ENCODE results near the gene CFAP119.
"Not testable (repeated sequence)": the region's sequence is repeated elsewhere in the genome, so short reads cannot be mapped to it uniquely, and the experiment has no call there.

The CFAP119 gene

DNA sequence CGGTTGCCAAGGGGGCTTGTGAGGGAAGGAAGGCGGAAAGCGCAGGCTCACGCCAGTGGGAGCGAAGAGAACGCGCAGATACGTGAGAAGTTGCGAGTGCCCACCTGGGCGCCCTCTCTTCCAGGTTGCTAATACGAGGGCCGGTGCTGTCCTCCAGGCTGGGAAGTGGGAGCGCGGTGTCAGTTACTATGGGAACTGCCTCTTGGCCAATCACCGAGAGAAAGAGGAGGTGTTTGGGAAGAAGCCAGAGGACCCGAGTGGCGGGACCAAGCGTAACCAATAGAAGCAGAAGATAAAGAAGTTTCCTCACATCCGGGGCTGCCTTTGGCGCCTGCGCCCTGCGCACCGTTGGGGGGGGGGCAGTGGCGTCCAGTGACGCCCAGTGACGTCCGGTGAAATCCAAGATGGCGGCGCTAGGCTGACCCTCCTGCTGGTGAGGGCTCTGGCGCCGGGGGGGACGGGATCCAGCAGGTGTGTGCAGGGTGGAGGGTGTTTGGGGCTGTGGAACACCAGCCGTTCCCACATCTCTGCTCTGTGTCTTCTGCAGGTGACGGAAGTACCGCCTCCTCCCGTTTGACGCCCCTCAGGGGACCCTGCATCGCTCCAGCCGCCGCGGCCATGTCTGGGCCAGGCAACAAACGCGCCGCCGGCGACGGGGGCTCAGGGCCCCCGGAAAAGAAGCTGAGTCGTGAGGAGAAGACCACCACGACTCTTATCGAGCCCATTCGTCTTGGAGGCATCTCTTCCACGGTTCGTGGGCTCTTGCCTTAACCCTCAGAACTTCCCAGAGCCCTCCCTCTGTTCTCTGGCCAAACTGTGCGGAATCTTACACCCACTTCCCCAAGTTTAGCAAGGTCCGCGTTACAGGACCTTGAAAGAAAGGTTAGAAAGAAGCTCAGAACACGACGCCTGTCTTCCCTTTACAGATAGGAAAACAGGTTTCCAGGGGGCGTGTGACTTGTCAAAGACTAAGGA lies at the start of gene CFAP119, which contains the start of gene RNF40:
TSS of gene CFAP119 (minus strand) at position 135 of the 975 bp plus-strand sequence. CDS start 314 bp downstream, outside the sequence.
TSS of gene RNF40 (plus strand) at position 395 of the 975 bp plus-strand sequence. CDS start at position 619, 224 bp downstream.
- peak; percentile 100 for DNase-seq (ENCODE audit: low spot score)

GRCh38 chr16:30809675-30810074 lies 47.8 kb upstream of the CFAP119 start:
- DNase-seq (ENCODE audit: low spot score) = not testable (repeated sequence)

GRCh38 chr16:30808890-30809426 lies 47.1 kb upstream of the CFAP119 start:
- DNase-seq (ENCODE audit: low spot score) = not testable (repeated sequence)

DNA sequence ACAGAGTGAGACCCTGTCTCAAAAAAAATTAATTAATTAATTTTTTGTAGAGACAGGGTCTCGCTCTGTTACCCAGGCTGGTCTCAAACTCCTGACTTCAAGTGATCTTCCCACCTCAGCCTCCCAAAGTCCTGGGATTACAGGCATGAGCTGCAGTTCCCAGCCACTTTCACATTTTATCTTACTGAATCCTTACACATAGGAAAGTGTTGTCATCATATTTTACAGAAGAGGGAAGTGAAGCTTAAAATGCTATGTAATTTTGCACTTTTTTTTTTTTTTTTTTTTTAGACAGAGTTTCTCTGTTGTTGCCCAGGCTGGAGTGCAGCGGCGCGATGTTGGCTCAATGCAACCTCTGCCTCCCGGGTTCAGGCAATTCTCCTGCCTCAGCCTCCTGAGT lies 46.3 kb upstream of the CFAP119 start:
- DNase-seq (ENCODE audit: low spot score) = no peak

DNA sequence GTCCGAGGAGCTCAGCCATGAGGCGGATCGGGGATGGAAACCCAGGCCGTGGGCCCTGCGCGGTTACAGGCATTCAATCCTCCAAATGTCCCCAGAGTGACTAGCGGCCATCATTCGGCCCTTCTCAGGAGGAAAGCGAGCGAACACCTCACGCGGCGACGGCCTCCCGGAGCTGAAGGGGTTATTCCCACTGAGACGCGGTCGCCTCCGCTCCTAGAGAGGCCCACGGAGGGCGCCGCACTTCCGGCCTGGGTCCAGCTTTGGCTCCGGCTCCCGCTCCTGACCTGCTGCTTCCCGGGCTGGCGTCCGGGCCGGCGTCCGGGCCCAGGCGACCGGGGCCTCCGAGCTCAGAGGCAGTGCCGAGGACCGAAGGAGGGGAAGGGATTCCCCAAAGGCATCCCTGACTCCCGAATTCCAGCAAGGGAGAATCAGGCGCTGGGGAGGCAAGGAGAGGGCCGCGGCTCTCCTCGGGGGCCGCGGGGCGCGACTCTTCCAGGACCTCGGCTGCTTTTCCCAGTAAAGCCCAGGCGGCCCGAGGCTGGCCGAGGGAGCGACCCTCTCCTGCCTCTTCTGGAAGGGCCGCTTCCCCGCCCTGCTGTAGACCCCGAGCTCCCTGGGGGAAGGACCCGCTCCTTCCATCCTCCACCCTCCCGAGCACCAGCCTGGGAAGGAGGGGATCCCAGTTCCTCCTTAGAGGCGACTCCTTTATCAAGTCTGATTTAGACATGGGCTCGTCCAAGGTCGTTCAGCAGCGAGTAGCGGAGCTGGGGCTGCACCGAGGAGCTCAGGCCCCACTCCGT lies 43.7 kb upstream of the CFAP119 start:
- peak; percentile 91 for DNase-seq (ENCODE audit: low spot score)

DNA sequence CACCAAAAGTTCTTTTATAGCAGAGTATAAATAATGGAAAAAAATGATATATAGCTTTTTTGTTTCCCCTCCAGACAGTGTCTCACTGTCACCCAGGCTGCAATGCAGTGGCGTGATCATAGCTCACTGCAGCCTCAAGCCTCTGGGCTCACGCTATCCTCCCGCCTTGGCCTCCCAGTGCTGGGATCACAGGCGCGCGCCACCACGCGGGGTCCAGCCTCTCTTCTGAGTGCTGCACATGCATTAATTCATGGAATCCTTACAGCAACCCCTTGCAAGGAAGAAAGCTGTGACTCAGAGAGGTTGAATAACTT lies 43.2 kb upstream of the CFAP119 start:
- DNase-seq (ENCODE audit: low spot score) = no peak

DNA sequence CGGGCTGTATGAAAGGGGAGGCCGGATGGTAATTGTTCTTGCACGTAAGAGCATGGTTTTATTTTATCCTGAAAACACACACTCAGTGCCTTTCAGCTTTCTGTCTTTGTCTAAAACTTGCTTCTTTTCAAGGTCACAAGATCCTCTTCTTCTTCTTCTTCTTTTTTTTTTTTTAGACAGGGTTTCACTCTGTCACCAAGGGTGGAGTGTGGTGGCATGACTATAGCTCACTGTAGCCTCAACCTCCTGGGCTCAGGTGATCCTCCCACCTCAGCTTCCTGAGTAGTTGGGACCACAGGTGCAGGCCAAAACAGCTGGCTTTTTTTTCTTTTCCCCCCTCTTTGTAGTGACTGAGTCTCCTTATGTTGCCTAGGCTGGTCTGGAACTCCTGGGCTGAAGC lies 41.1 kb upstream of the CFAP119 start:
- DNase-seq (ENCODE audit: low spot score) = no peak

DNA sequence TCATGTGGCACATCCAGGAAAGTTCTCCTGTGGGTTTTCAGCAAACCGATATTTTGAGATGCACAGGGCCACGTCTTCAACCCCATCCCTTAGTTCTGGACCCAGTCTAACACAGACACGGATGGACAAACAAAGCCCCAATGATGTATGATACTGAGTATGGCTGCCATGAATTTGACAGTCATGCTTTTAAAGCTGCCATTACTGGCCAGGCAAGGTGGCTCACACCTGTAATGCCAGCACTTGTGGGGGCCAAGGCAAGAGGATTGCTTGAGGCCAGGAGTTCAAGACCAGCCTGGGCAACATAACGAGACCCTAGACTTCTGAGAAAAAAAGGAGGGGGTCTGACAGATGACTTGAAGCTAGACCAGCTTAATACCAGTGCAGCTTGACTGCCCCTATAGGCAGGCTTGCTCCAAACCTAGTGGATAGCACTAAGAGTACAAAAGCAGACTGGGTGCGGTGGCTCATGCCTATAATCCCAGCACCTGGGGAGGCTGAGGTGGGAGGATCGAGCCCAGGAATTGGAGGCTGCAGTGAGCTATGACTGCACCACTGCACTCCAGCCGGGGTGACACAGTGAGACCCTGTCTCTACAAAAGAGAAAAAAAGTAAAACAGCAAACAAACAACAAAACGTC lies 35.9 kb upstream of the CFAP119 start:
- DNase-seq (ENCODE audit: low spot score) = no peak

- DNase-seq (ENCODE audit: low spot score) = no peak
Measured at GRCh38 chr16:30794634-30795033, 32.8 kb upstream of the CFAP119 start.

DNA sequence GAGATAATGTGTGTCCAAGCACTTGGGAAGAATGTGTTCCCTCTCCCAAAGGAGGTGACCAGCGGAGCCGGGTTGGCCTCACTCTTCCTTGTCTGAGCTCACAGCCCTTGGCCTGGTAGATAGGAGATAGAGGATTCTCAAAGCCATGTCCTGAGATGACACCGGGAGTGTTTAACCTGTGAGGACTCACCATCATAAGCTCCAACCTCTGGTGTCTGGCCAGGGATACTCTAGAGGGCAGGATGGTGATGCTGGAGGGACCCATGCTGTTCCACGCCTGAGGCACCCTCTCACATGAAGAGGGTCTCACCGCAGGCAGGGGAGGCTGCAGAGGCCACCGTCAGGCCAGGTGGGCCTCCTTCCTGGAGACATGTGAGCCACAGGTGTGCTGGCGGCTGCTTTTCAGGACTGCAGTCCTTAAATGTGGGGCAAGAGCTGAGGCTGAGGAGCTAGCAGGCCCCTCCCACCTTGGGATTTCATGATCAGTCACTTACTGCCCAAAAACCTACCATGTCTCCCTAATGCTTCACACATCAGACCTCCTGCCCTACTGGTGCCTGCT lies 31.7 kb upstream of the CFAP119 start:
- DNase-seq (ENCODE audit: low spot score) = no peak

- DNase-seq (ENCODE audit: low spot score) = no peak
Measured at GRCh38 chr16:30787613-30788378, 25.9 kb upstream of the CFAP119 start.

GRCh38 chr16:30786936-30787612 lies 25.2 kb upstream of the CFAP119 start, which contains the start of gene ZNF629:
TSS of gene ZNF629 (minus strand) at chr16:30787205. CDS start at chr16:30784482, 2,723 bp downstream.
- DNase-seq (ENCODE audit: low spot score) = peak; percentile 89

- DNase-seq (ENCODE audit: low spot score) = peak; percentile 94
Measured at GRCh38 chr16:30786115-30786935, 24.5 kb upstream of the CFAP119 start.

DNA sequence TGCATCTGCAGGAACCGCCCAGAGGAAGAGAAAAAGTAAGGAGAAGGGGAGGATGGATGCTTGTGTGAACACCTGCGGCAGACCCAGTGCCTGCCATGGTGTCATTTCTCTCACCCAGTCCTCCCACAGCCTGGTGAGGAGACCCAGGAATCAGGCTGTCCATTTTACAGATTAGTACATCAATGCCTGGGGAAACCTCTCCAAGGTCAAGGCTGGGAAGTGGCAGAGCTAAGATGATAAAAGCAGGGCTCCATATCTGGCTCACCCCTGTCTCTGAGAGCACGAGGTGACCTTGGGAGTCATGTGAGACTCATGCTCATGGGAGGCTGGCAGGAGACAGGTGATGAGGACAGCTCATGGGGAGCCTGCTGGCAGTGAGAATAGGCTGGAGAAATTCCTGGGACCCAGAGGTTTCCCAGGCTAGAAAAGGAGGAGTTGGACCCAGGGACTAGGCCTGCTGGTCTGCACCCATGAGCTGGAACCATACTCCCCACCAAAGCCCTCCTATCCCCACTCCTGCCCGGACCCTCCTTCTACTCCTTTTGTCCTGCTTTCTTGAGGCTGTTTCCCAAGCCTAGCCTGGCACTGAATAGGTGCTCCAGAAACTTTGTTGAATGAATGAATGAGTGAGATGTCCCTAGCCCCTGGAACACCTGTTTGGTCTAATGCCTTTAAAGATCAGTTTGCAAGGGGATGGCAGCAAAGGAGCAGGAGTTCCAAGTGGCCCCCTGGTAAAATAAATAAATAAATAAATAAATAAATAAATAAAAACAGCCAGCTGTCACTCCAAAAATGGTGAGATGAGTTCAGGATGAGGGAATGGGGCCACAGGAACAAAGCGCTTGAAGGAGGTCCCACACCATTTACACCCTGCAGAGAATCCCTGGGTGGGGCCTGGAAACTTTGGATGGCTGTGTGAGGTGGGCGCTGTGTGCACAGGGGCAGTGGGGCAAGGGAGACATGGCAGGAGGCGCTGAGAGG lies 23.6 kb upstream of the CFAP119 start:
- no peak for DNase-seq (ENCODE audit: low spot score)

- no peak for DNase-seq (ENCODE audit: low spot score)
Measured at GRCh38 chr16:30784215-30784614, 22.4 kb upstream of the CFAP119 start.

DNA sequence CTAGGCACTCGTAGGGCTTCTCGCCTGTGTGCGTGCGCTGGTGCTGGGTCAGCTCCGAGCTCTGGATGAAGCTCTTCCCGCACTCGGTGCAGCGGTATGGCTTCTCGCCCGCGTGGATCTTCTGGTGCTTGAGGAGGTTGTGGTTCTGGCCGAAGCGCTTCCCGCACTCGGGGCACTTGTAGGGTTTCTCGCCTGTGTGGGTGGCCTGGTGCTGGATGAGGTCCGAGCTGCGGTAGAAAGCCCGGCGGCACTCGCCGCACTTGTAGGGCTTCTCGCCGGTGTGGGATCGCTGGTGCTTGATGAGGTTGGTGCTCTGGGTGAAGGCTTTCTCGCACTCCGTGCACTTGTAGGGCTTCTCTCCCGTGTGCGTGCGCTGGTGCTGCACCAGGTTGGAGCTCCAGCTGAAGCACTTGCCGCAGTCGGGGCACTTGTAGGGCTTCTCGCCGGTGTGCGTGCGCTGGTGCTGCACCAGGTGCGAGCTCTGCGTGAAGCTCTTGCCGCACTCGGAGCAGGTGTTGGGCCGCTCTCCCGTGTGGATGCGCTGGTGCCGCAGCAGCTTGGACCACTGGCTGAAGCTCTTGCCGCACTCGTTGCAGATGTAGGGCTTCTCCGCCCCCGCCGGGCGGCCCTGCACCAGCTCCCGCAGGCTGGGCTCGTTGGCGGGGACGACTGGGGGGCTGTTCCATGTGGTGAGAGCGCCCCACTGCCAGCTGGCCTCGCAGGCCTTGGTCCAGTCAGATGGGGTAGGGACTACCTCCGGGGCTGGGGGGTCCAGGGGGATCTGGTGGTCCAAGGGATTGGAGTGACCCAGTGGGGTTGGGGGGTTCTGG lies 21.6 kb upstream of the CFAP119 start:
- no peak for DNase-seq (ENCODE audit: low spot score)

Measured in AG08396 (cell line).